GM13976 (cell line): Measurements from ENCODE around the gene CHRNA3.
"Not testable (repeated sequence)": the region's sequence is repeated elsewhere in the genome, so short reads cannot be mapped to it uniquely, and the experiment has no call there.

Experiments used
- DNase-seq: peaks from one replicate; pipeline ENCODE4 v3.0.0; 2012; ENCODE audit warnings: low spot score
- in situ Hi-C: fragments of 300-500 bp; cut with MboI; formaldehyde crosslinking; loops from one replicate; pipeline ENCODE4 v1.12.0; 2022; ENCODE audit warnings: low sequenced_read_pairs, mixed read lengths, inconsistent platforms; ENCODE audit not compliant: unreplicated experiment
- TF ChIP-seq, protein P1 (sequence below): IDR thresholded peaks from 2 replicates; pipeline ENCODE4 v1.5.1; 2012; ENCODE audit warnings: borderline replicate concordance, mild to moderate bottlenecking; ENCODE audit not compliant: insufficient read depth; ENCODE audit errors: extremely low read depth, missing control alignments, control extremely low read depth

The CHRNA3 gene

GRCh38 chr15:78565097-78565950 is 55.5 kb downstream of the CHRNA3 start, which contains the start of gene CHRNA5:
Gene CHRNA5, plus strand, starts transcription at chr15:78565520. Its CDS starts 200 bp downstream, at chr15:78565720.
- in situ Hi-C loops = no loop called here
- TF ChIP-seq, protein P1, sequence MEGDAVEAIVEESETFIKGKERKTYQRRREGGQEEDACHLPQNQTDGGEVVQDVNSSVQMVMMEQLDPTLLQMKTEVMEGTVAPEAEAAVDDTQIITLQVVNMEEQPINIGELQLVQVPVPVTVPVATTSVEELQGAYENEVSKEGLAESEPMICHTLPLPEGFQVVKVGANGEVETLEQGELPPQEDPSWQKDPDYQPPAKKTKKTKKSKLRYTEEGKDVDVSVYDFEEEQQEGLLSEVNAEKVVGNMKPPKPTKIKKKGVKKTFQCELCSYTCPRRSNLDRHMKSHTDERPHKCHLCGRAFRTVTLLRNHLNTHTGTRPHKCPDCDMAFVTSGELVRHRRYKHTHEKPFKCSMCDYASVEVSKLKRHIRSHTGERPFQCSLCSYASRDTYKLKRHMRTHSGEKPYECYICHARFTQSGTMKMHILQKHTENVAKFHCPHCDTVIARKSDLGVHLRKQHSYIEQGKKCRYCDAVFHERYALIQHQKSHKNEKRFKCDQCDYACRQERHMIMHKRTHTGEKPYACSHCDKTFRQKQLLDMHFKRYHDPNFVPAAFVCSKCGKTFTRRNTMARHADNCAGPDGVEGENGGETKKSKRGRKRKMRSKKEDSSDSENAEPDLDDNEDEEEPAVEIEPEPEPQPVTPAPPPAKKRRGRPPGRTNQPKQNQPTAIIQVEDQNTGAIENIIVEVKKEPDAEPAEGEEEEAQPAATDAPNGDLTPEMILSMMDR = no peak
- peak; percentile 88 for DNase-seq

GRCh38 chr15:78564743-78565096 is 56.1 kb downstream of the CHRNA3 start:
- TF ChIP-seq, protein P1 = no peak
- in situ Hi-C loops = no loop called here
- no peak for DNase-seq

- TF ChIP-seq, protein P1 = no peak
- no peak for DNase-seq
- in situ Hi-C loops = no loop called here
These were observed 57.7 kb downstream of the CHRNA3 start for GRCh38 chr15:78563092-78563491.

GRCh38 chr15:78561490-78561889 is 59.3 kb downstream of the CHRNA3 start:
- DNase-seq = no peak
- in situ Hi-C loops = no loop called here
- TF ChIP-seq, protein P1 = no peak

DNA sequence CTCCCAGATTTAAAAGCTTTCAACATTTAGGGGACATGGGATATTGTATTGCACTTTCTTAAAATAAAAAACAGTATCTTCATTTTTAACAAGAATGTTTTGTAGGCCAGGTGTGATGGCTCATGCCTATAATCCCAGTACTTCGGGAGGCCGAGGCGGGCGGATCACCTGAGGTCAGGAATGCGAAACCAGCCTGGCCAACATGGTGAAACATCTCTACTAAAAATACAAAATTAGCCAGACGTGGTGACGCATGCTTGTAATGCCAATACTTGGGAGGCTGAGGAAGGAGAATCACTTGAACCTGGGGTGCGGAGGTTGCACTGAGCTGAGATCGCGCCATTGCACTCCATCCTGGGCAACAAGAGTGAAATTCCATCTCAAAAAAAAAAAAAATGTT is 60.6 kb downstream of the CHRNA3 start:
- DNase-seq, in situ Hi-C loops: not testable (repeated sequence)

DNA sequence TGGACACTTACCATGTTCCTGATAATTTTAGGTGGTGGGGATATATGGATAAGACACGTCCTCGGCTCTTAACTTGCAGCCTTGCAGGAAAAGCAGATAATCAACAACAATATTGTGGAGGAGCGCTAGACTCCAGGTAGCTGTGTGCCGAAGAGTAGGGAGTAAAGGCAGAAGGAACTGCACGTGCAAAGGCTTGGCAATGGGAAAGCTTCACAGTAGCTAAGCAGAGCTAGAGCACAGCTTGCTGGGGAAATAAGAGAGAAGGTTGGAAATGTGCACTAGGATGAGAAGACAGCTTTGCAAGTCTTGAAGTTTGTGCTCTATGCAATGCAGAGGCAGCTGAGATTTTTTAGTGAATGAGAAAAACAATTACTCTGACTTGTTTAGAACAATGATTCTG is 68.2 kb downstream of the CHRNA3 start:
- in situ Hi-C loops = no loop called here
- TF ChIP-seq, protein P1 = no peak
- no peak for DNase-seq

- peak; percentile 18 for DNase-seq
- in situ Hi-C loops = no loop called here
- TF ChIP-seq, protein P1 = no peak
These were observed 68.9 kb downstream of the CHRNA3 start for GRCh38 chr15:78551902-78552301.
